Anterior cingulate cortex (tissue), 58 donors: ENCODE data around the gene MARS2.
A peak's percentile ranks its signal among the peaks of the same experiment; 100 is the strongest.
"Not testable (repeated sequence)": the region's sequence is repeated elsewhere in the genome, so short reads cannot be mapped to it uniquely, and the experiment has no call there.

Experiments used
- DNase-seq, 58 donors: peaks; one replicate each; lab custom pipeline; 2025; lab: John Stamatoyannopoulos, UW

The MARS2 gene

DNA sequence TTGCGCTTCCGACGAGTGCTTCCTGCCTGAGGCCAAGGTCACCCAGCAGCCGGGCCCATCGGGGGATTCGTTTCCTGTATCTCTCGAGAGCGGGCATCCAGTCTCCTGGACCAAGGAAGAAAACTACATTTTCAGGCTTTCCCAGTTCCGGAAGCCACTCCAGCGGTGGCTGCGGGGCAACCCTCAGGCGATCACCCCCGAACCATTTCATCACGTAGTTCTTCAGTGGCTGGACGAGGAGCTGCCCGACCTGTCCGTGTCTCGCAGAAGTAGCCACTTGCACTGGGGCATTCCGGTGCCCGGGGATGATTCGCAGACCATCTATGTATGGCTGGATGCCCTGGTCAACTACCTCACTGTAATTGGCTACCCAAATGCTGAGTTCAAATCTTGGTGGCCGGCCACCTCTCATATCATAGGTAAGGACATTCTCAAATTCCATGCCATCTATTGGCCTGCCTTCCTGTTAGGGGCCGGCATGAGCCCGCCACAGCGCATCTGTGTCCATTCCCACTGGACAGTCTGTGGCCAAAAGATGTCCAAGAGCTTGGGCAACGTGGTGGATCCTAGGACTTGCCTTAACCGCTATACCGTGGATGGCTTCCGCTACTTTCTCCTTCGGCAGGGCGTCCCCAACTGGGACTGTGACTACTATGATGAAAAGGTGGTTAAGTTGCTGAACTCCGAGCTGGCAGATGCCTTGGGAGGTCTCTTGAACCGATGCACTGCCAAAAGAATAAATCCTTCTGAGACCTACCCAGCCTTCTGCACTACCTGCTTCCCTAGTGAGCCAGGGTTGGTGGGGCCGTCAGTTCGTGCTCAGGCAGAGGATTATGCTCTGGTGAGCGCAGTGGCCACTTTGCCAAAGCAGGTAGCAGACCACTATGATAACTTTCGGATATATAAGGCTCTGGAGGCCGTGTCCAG is 1.0 kb downstream of the MARS2 start:
- peak in 5 of 58 donors; percentile 4 to 63 (median 56) for DNase-seq

DNA sequence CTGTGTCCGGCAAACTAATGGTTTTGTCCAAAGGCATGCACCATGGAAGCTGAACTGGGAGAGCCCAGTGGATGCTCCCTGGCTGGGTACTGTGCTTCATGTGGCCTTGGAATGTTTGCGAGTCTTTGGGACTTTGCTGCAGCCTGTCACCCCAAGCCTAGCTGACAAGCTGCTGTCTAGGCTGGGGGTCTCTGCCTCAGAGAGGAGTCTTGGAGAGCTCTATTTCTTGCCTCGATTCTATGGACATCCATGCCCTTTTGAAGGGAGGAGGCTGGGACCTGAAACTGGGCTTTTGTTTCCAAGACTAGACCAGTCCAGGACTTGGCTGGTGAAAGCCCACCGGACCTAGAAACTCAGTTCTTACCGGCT is 1.7 kb downstream of the MARS2 start:
- no peak for DNase-seq

GRCh38 chr2:197707316-197708213 is 2.4 kb downstream of the MARS2 start:
- peak in 2 of 58 donors; percentile 9 to 26 for DNase-seq

- DNase-seq, result no peak
Measured at GRCh38 chr2:197708331-197708730, 3.2 kb downstream of the MARS2 start.

GRCh38 chr2:197709140-197709539 is 4.0 kb downstream of the MARS2 start:
- not testable (repeated sequence) for DNase-seq

- DNase-seq, result no peak
Measured at GRCh38 chr2:197710424-197711042, 5.4 kb downstream of the MARS2 start.

DNA sequence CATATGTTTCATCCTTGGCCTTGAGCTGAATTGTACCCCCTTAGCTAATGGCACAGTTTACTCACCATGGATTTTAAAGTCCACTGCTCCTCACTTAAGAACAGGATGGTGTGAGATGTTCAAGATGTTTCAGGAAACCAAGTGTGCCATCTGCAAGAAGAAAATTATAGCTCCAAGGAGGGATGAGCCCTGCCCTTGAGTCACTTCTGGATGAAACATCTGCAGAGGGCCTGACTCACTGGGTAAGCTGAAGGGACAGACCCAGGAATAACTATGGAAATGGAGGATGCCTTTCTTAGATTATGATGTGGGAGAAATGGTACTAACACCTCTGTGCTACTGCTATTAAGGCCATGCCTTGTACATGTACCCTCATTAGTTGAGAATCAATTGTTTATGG is 6.4 kb downstream of the MARS2 start:
- no peak for DNase-seq

- no peak for DNase-seq
Measured at GRCh38 chr2:197713271-197713670, 8.1 kb downstream of the MARS2 start.

DNA sequence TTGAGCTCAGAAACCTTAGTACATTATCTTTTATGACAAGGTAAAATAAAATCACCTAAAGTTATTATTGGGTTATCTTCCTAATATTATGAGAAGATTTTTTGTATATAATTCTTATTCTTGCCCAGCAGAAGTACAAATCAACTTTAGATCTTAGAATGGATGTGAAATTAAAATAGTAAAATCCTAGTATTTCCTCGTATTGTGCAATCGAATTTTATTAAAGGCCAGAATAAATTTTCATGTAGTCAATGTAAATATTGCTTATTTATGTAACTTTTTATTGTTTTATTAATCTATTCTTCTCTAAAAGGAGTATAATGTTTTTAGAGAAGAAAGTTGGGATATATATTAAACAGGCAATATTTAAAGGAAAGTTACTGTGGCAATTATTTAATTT is 12.7 kb downstream of the MARS2 start:
- DNase-seq, result no peak

- no peak for DNase-seq
Measured at GRCh38 chr2:197727011-197727410, 21.8 kb downstream of the MARS2 start.

DNA sequence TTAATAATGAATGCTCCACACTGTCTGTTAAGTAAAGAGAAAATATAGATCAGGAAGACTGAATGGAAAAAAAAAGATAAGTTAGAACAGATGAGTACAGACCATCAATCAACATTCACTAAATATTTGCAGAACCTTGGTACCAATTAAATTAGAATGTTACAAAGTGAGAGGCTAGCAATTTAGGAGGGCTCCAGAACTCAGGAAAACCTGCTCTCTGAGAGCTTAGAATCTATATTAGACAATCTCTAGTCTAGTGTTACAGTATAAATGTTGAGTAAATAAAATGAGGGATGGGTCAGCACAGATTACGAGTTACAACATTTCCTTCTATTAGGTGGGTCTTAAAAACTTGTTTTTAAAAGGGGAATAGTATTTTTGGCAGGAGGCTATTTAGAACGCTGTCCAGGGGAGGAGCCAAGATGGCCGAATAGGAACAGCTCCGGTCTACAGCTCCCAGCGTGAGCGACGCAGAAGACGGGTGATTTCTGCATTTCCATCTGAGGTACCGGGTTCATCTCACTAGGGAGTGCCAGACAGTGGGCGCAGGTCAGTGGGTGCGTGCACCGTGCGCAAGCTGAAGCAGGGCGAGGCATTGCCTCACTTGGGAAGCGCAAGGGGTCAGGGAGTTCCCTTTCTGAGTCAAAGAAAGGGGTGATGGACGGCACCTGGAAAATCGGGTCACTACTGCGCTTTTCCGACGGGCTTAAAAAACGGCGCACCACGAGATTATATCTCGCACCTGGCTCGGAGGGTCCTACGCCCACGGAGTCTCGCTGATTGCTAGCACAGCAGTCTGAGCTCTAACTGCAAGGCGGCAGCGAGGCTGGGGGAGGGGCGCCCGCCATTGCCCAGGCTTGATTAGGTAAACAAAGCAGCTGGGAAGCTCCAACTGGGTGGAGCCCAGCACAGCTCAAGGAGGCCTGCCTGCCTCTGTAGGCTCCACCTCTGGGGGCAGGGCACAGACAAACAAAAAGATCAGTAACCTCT is 23.7 kb downstream of the MARS2 start:
- not testable (repeated sequence) for DNase-seq

DNA sequence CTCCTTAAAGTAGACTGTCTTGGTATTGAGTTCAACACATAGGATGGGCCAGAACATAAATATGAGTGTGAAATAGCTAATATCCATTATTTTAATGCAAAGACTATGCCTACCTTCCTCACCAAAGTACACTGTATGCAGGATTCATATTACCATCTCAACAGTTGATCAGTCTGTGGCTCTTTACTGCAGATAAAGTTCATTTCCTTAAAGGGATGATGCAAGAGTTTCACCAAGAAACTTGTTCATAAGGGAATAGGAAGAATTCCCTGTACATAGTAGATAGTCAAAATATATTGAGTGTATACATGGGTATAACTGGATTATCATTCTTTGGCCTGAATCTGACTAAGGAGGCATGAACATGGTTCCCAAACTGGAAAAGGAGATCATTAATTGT is 35.0 kb downstream of the MARS2 start:
- DNase-seq, result no peak
